ENCODE results near the gene SLC9A9. TPM values are rescaled to one million over a fixed set of nuclear protein-coding genes. Genes with fewer than 3 reads are reported as not detected.

SLC9A9 gene
- total and polyA plus RNA-seq, 9 of the 15 experiments (the other 6 are each of a cell fraction or from before 2014, with no cell fraction given), result 0.03 to 0.13 TPM; not detected in 7

DNA sequence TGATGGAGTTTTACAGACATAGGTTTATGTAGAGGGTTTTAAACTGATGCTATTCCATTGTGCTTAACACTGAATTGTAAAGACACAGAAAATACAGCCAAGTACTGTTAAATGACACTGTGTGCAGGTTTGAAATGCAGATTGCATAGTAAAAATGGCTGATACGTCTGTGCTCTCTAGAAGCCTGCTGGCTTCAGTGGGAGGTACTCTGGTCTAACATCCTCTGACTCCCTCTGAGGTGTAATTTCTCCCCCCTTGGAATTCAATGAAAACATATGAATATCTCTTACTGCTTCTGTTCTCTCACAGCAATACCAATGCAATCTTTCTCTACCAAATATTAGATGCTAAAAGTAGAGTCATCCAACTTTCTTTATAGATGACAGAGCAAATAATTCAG, 176.6 kb downstream of the SLC9A9 start (continued):
- TF ChIP-seq, protein P1, sequence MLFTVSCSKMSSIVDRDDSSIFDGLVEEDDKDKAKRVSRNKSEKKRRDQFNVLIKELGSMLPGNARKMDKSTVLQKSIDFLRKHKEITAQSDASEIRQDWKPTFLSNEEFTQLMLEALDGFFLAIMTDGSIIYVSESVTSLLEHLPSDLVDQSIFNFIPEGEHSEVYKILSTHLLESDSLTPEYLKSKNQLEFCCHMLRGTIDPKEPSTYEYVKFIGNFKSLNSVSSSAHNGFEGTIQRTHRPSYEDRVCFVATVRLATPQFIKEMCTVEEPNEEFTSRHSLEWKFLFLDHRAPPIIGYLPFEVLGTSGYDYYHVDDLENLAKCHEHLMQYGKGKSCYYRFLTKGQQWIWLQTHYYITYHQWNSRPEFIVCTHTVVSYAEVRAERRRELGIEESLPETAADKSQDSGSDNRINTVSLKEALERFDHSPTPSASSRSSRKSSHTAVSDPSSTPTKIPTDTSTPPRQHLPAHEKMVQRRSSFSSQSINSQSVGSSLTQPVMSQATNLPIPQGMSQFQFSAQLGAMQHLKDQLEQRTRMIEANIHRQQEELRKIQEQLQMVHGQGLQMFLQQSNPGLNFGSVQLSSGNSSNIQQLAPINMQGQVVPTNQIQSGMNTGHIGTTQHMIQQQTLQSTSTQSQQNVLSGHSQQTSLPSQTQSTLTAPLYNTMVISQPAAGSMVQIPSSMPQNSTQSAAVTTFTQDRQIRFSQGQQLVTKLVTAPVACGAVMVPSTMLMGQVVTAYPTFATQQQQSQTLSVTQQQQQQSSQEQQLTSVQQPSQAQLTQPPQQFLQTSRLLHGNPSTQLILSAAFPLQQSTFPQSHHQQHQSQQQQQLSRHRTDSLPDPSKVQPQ (CRISPR knock-in tag; IDR thresholded peaks at IDR 0.05; ENCODE audit: borderline replicate concordance), result no peak
- TF ChIP-seq, protein P2, sequence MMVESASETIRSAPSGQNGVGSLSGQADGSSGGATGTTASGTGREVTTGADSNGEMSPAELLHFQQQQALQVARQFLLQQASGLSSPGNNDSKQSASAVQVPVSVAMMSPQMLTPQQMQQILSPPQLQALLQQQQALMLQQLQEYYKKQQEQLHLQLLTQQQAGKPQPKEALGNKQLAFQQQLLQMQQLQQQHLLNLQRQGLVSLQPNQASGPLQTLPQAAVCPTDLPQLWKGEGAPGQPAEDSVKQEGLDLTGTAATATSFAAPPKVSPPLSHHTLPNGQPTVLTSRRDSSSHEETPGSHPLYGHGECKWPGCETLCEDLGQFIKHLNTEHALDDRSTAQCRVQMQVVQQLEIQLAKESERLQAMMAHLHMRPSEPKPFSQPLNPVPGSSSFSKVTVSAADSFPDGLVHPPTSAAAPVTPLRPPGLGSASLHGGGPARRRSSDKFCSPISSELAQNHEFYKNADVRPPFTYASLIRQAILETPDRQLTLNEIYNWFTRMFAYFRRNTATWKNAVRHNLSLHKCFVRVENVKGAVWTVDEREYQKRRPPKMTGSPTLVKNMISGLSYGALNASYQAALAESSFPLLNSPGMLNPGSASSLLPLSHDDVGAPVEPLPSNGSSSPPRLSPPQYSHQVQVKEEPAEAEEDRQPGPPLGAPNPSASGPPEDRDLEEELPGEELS (CRISPR knock-in tag; IDR thresholded peaks at IDR 0.05; ENCODE audit: borderline replicate concordance), result no peak
- TF ChIP-seq KAT7 (CRISPR knock-in tag; IDR thresholded peaks at IDR 0.05; ENCODE audit: borderline replicate concordance) (no peak), ZSCAN32 (CRISPR knock-in tag; IDR thresholded peaks at IDR 0.05) (no peak), HNRNPH1 (optimal IDR thresholded peaks at IDR 0.05; ENCODE audit: low read depth, low read length) (no peak), CBX2 (IDR thresholded peaks at IDR 0.05; ENCODE audit: insufficient read depth, low read length, poor library complexity, severe bottlenecking) (no peak), ZNF274 (IDR thresholded peaks at IDR 0.05; ENCODE audit: borderline replicate concordance, low read depth, low read length) (no peak), MIER1 (IDR thresholded peaks at IDR 0.05; ENCODE audit: low read depth) (no peak), TEAD4 (IDR thresholded peaks at IDR 0.05; ENCODE audit: low read length) (no peak), TEAD4 (CRISPR knock-in tag; IDR thresholded peaks at IDR 0.05; ENCODE audit: borderline replicate concordance) (no peak), ZNF121 (CRISPR knock-in tag; conservative IDR thresholded peaks at IDR 0.05) (no peak), TRIM24 (IDR thresholded peaks at IDR 0.05) (no peak), NR1H2 (CRISPR knock-in tag; IDR thresholded peaks at IDR 0.05) (no peak), ARID3A (IDR thresholded peaks at IDR 0.05; ENCODE audit: borderline replicate concordance, low read depth, low read length) (no peak), TFAP4 (CRISPR knock-in tag; IDR thresholded peaks at IDR 0.05; ENCODE audit: borderline replicate concordance) (no peak)
- TF ChIP-seq, protein P3, sequence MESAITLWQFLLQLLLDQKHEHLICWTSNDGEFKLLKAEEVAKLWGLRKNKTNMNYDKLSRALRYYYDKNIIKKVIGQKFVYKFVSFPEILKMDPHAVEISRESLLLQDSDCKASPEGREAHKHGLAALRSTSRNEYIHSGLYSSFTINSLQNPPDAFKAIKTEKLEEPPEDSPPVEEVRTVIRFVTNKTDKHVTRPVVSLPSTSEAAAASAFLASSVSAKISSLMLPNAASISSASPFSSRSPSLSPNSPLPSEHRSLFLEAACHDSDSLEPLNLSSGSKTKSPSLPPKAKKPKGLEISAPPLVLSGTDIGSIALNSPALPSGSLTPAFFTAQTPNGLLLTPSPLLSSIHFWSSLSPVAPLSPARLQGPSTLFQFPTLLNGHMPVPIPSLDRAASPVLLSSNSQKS (CRISPR knock-in tag; IDR thresholded peaks at IDR 0.05), result no peak
